ENCODE measurements around the gene PCCA.

DNA sequence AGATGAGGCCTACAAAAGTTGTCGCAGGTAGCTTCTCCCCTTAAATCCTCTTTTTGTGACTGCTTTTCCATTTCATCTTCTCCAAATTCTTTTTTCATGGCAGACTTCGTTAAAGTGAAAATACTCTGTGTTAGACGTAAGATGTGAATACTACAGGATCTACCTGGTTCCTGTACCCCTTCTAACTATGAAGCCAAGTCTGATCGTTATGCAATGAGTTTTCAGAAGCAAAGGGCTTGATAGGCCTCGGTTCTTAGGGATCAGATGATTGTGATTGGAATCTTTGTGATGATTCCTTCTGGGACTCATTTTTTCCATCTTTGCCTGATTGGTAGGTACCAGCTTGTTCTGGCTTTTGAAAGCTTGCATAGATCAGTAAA lies 86.9 kb downstream of the PCCA start:
- TF ChIP-seq, protein P1, sequence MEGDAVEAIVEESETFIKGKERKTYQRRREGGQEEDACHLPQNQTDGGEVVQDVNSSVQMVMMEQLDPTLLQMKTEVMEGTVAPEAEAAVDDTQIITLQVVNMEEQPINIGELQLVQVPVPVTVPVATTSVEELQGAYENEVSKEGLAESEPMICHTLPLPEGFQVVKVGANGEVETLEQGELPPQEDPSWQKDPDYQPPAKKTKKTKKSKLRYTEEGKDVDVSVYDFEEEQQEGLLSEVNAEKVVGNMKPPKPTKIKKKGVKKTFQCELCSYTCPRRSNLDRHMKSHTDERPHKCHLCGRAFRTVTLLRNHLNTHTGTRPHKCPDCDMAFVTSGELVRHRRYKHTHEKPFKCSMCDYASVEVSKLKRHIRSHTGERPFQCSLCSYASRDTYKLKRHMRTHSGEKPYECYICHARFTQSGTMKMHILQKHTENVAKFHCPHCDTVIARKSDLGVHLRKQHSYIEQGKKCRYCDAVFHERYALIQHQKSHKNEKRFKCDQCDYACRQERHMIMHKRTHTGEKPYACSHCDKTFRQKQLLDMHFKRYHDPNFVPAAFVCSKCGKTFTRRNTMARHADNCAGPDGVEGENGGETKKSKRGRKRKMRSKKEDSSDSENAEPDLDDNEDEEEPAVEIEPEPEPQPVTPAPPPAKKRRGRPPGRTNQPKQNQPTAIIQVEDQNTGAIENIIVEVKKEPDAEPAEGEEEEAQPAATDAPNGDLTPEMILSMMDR (IDR thresholded peaks at IDR 0.05; ENCODE audit: extremely low read depth in 1 of 2, insufficient read depth in 1 of 2, low read depth in 1 of 2, low read length in 2 of 2), result no peak
- TF ChIP-seq POLR2A (IDR thresholded peaks at IDR 0.05; ENCODE audit: low read depth, low read length), result no peak
- no peak for TF ChIP-seq JUN (IDR thresholded peaks at IDR 0.05; ENCODE audit: borderline replicate concordance, insufficient read depth, insufficient read length, low read depth)
